ENCODE data around the gene TTC33. TPM values are rescaled to one million over a fixed set of nuclear protein-coding genes. Genes with fewer than 3 reads are reported as not detected.
"Not testable (repeated sequence)": the region's sequence is repeated elsewhere in the genome, so short reads cannot be mapped to it uniquely, and the experiment has no call there.

Gene TTC33
- total RNA-seq, 1 donor from 2014 or later = 14.3 TPM

DNA sequence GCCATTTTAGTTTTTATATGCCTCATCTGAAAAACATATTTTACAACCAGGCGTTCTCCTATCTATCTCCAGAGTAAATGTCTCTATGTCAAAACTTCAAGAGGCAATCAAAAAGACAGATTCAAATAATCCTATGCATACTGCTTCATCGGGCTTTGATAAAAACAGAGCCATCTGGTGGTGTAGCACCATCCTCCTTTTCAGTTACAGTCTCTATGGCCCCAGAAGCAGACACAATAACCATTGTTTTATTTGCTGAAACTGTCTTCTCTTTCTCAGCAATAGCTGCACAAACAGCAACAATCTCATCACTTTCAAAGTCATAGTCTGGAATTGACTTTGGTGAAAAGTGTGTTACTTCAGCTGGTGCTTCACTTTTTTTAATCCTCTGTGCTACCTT lies 39.8 kb downstream of the TTC33 start:
- Histone ChIP-seq H3K27ac (replicated peaks) (no peak overlapping the region), H3K4me3 (no peak overlapping the region), H3K9me3 (replicated peaks) (peaks cover 6% of the 10 kb centered on the region), H3K4me1 (no peaks in the 10 kb centered on the region), H3K27me3 (ENCODE audit: low read depth) (no peaks in the 10 kb centered on the region), H3K36me3 (peaks cover 19% of the 10 kb centered on the region)
- intact Hi-C loops (cut with micrococcal nuclease) = no loop called here
- DNase-seq = no peak
- TF ChIP-seq, protein P1, sequence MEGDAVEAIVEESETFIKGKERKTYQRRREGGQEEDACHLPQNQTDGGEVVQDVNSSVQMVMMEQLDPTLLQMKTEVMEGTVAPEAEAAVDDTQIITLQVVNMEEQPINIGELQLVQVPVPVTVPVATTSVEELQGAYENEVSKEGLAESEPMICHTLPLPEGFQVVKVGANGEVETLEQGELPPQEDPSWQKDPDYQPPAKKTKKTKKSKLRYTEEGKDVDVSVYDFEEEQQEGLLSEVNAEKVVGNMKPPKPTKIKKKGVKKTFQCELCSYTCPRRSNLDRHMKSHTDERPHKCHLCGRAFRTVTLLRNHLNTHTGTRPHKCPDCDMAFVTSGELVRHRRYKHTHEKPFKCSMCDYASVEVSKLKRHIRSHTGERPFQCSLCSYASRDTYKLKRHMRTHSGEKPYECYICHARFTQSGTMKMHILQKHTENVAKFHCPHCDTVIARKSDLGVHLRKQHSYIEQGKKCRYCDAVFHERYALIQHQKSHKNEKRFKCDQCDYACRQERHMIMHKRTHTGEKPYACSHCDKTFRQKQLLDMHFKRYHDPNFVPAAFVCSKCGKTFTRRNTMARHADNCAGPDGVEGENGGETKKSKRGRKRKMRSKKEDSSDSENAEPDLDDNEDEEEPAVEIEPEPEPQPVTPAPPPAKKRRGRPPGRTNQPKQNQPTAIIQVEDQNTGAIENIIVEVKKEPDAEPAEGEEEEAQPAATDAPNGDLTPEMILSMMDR (IDR thresholded peaks at IDR 0.05; ENCODE audit: borderline replicate concordance) = no peak

DNA sequence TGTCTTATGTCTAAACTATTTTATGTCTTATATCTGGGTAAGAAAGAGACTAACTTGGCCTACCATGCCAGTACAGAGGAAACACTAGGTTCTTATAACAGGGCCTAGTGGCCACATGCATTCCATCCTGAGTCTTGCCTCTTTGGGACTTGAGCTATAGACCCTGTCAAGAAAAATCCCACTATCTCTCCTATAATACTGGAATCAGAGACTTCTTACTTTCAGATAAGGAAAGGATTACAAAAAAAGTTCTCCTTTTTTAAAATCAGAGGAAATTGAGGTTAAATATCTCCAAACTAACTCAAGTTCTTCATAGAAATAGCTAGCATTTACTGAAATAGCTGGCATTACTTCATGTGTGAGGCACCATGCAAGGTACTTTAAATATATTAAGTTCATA lies 41.8 kb downstream of the TTC33 start:
- TF ChIP-seq, protein P1 (IDR thresholded peaks at IDR 0.05; ENCODE audit: borderline replicate concordance) = no peak
- intact Hi-C loops (cut with micrococcal nuclease) = no loop called here
- Histone ChIP-seq H3K36me3 (peaks cover 16% of the 10 kb centered on the region), H3K4me3 (no peak overlapping the region), H3K4me1 (no peaks in the 10 kb centered on the region), H3K27me3 (ENCODE audit: low read depth) (no peaks in the 10 kb centered on the region), H3K27ac (replicated peaks) (no peak overlapping the region), H3K9me3 (replicated peaks) (peaks cover 23% of the 10 kb centered on the region)
- DNase-seq = no peak

DNA sequence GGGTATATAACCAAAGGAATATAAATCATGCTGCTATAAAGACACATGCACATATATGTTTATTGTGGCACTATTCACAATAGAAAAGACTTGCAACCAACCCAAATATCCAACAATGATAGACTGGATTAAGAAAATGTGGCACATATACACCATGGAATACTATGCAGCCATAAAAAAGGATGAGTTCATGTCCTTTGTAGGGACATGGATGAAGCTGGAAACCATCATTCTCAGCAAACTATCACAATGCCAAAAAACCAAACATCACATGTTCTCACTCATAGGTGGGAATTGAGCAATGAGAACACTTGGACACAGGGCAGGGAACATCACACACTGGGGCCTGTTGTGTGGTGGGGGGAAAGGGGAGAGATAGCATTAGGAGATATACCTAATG lies 45.2 kb downstream of the TTC33 start:
- H3K27ac ChIP-seq (replicated peaks); H3K27me3 ChIP-seq (ENCODE audit: low read depth); H3K4me1 ChIP-seq; DNase-seq; intact Hi-C loops (cut with micrococcal nuclease); H3K4me3 ChIP-seq: not testable (repeated sequence)
- peaks cover 44% of the 10 kb centered on the region for H3K9me3 ChIP-seq (replicated peaks)
- H3K36me3 ChIP-seq = peaks cover 22% of the 10 kb centered on the region

DNA sequence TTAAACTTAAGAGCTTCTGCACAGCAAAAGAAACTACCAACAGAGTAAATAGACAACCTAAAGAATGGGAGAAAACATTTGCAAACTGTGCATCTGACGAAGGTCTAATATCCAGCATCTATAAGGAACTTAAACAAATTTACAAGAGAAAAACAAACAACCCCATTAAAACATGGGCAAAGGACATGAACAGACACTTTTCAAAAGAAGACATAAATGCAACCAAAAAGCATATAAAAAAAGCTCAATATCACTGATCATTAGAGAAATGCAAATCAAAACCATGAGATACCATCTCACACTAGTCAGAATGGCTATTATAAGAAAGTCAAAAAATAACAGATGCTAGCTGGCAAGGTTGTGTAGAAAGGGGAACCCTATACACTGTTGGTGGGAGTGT lies 50.3 kb downstream of the TTC33 start:
- intact Hi-C loops (cut with micrococcal nuclease); H3K4me1 ChIP-seq; H3K27me3 ChIP-seq (ENCODE audit: low read depth); H3K4me3 ChIP-seq; DNase-seq; H3K27ac ChIP-seq (replicated peaks): not testable (repeated sequence)
- Histone ChIP-seq H3K9me3 (replicated peaks) (peaks cover 81% of the 10 kb centered on the region), H3K36me3 (peaks cover 36% of the 10 kb centered on the region)

DNA sequence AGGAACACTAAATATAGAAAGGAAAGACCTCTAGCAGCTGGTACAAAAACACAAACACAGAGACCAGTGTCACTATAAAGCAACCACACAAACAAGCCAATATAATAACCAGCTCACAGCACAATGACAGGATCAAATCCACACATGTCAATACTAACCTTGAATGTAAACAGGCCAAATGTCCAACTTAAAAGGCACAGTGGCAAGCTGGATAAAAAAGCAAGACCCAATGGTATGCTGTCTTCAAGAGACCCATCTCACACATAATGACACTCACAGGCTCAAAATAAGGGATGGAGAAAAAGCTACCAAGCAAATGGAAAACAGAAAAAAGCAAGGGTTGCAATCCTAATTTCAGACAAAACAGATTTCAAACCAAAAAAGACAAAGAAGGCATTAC lies 53.7 kb downstream of the TTC33 start:
- intact Hi-C loops (cut with micrococcal nuclease); DNase-seq: not testable (repeated sequence)

DNA sequence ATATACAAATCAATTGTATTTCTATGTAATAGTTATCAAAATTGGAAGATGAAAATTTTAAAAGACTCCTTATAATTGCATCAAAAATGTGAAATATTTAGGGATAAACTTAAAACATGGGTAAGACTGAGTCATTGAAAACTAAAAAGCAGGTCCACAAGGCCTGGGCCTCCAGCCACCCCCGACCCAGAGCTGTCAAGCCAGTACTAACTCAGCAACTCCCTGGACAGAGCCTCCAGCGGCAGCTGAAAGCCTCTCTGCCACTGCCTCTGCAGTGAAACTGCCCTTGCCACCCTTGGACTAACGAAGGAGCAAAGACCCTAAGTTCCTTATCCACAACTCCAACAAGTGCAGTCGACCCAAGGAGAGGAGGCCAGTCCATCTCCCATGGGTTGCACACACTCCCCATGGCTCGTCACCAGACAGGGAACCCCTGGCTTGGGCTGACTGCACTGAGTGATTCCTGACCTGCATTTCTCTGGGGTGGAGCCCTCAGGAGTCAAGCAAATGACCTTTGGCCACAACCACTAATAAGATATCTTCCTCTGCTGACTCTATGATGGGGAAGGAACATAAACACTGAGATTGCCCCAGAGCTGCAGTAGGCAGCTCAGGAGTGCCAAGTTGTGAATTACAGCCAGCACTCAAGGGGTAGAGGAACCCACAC lies 55.5 kb downstream of the TTC33 start:
- no peak overlapping the region for H3K4me3 ChIP-seq
- H3K27ac ChIP-seq (replicated peaks) = no peak overlapping the region
- H3K36me3 ChIP-seq = peaks cover 49% of the 10 kb centered on the region
- DNase-seq = no peak
- no peaks in the 10 kb centered on the region for H3K4me1 ChIP-seq
- peaks cover 48% of the 10 kb centered on the region for H3K9me3 ChIP-seq (replicated peaks)
- intact Hi-C loops (cut with micrococcal nuclease) = no loop called here
- H3K27me3 ChIP-seq (ENCODE audit: low read depth) = no peaks in the 10 kb centered on the region
- TF ChIP-seq, protein P1 (IDR thresholded peaks at IDR 0.05; ENCODE audit: borderline replicate concordance) = no peak

More for the DNA sequence above, 53.7 kb downstream of the TTC33 start:
- peaks cover 52% of the 10 kb centered on the region for H3K36me3 ChIP-seq
- not testable (repeated sequence) for H3K4me1 ChIP-seq; H3K4me3 ChIP-seq; H3K27ac ChIP-seq (replicated peaks); H3K27me3 ChIP-seq (ENCODE audit: low read depth)
- H3K9me3 ChIP-seq (replicated peaks) = peaks cover 66% of the 10 kb centered on the region

DNA sequence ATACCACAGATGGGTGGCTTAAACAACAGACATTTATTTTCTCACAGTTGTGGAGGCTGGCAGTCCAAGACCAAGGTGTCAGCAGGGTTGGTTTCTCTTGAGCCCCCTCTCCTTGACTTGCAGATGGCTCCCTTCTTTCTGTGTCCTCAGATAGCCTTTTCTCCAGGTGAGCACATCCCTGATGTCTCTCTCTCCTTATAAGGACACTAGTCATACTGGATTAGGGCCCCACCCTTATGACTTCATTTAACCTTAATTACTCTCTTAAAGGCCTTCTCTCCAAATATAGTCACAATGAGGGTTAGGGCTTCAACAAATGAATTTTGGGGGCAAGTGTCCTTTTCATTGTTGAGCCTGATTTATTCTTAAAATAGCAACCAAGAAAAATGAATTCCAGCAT lies 61.3 kb downstream of the TTC33 start:
- H3K4me3 ChIP-seq = no peak overlapping the region
- no peak overlapping the region for H3K27ac ChIP-seq (replicated peaks)
- no peaks in the 10 kb centered on the region for H3K9me3 ChIP-seq (replicated peaks)
- intact Hi-C loops (cut with micrococcal nuclease) = no loop called here
- peaks cover 51% of the 10 kb centered on the region for H3K36me3 ChIP-seq
- TF ChIP-seq, protein P1 (IDR thresholded peaks at IDR 0.05; ENCODE audit: borderline replicate concordance) = no peak
- peaks cover 14% of the 10 kb centered on the region for H3K4me1 ChIP-seq
- no peaks in the 10 kb centered on the region for H3K27me3 ChIP-seq (ENCODE audit: low read depth)
- no peak for DNase-seq
